HCT116 (cell line): ENCODE measurements around the gene MYBPC3. TPM values are rescaled to one million over a fixed set of nuclear protein-coding genes. Genes with fewer than 3 reads are reported as not detected.

Source experiments
- ATAC-seq: fragments of 200-7000 bp; cut with Tn5 transposase; 2 replicates; pipeline ENCODE4 v1.9.1; 2020; ENCODE audit warnings: mild to moderate bottlenecking, moderate library complexity
- BruUV-seq: library from RNA; stranded (reverse); fragments of 400-500 nt; replicated peaks from 2 replicates; lab custom pipeline; 2021; lab: Mats Ljungman, UMichigan
- CTCF ChIA-PET: fragments of 300-600 bp; sonication (Branson Sonifier 250); formaldehyde crosslinking; loops from one replicate; lab custom pipeline; 2021; ENCODE audit warnings: antibody characterized with exemption; lab: Charles Lee
- POLR2A ChIA-PET: fragments of 300-600, 350-600 bp; sonication (Branson Sonifier 250); formaldehyde crosslinking; loops from one replicate; lab custom pipeline; 2021; ENCODE audit warnings: antibody characterized with exemption; lab: Charles Lee
- RAD21 ChIA-PET, 2 experiments: fragments of 300-600 bp; sonication (Branson Sonifier 250); formaldehyde crosslinking; loops; one replicate each; lab custom pipeline; 2023; ENCODE audit warnings: low total read pairs in 2 of 2; ENCODE audit not compliant: uncharacterized antibody in 2 of 2, unreplicated experiment in 2 of 2, low non-redundant PET in 1 of 2; lab: Charles Lee
- DNase-seq: peaks from one replicate; pipeline ENCODE4 v3.0.0-alpha.2; 2010; ENCODE audit warnings: low read depth, low spot score
- H2AFZ ChIP-seq: fragments of 200-600 bp; shearing (Covaris generic), sonication (generic); 2 replicates; pipeline ENCODE4 v1.6.1; 2017; ENCODE audit warnings: low read depth, mixed run types, mixed read lengths, antibody characterized with exemption, low read length; ENCODE audit not compliant: poor library complexity, severe bottlenecking
- H3K27ac ChIP-seq: 2 replicates; pipeline ENCODE4 v1.5.1; 2012; ENCODE audit warnings: low read depth, low read length
- H3K27me3 ChIP-seq: fragments of 200-600 bp; sonication (generic); 2 replicates; pipeline ENCODE4 v1.6.1; 2016; ENCODE audit warnings: mixed run types, low read length, mixed read lengths; ENCODE audit not compliant: insufficient read depth
- H3K36me3 ChIP-seq, 2 experiments: fragments of 200-500 bp in 1 of 2; fragments of 200-600 bp in 1 of 2; sonication (Bioruptor generic) in 1 of 2; sonication (generic) in 1 of 2; 2 replicates each; pipeline versions ENCODE4 v1.5.1 to v1.6.1; 2014 to 2016; ENCODE audit warnings: low read length in 2 of 2, inconsistent platforms in 1 of 2, mixed read lengths in 1 of 2, mixed run types in 1 of 2; ENCODE audit not compliant: insufficient read depth in 2 of 2, control insufficient read depth in 1 of 2
- H3K4me1 ChIP-seq, 2 experiments: fragments of 200-600 bp in 1 of 2; sonication (generic) in 1 of 2; 2 replicates each; pipeline versions ENCODE4 v1.5.1 to v1.6.1; 2012 to 2017; ENCODE audit warnings: low read length in 2 of 2, inconsistent platforms in 1 of 2, mild to moderate bottlenecking in 1 of 2, mixed read lengths in 1 of 2, mixed run types in 1 of 2, moderate library complexity in 1 of 2; ENCODE audit not compliant: insufficient read depth in 2 of 2, control insufficient read depth in 1 of 2
- H3K4me2 ChIP-seq: fragments of 200-600 bp; sonication (generic); 2 replicates; pipeline ENCODE4 v1.6.1; 2017; ENCODE audit warnings: mixed run types, low read length, mixed read lengths
- H3K4me3 ChIP-seq, 2 experiments: fragments of 200-600 bp in 1 of 2; sonication (generic) in 1 of 2; replicated peaks in 1 of 2; 2 replicates each; pipeline ENCODE4 v1.5.1; 2011 to 2016; ENCODE audit warnings: low read length in 2 of 2, control low read depth in 1 of 2, low read depth in 1 of 2, mild to moderate bottlenecking in 1 of 2, mixed read lengths in 1 of 2, mixed run types in 1 of 2
- H3K79me2 ChIP-seq: fragments of 200-600 bp; sonication (generic); 2 replicates; pipeline ENCODE4 v1.6.1; 2017; ENCODE audit warnings: mild to moderate bottlenecking, mixed run types, low read length, moderate library complexity, mixed read lengths; ENCODE audit not compliant: insufficient read depth
- H3K9ac ChIP-seq: fragments of 200-600 bp; sonication (generic); 2 replicates; pipeline ENCODE4 v1.6.1; 2016; ENCODE audit warnings: low read length, mixed read lengths
- H3K9me2 ChIP-seq: fragments of 200-600 bp; sonication (generic), shearing (Covaris generic); 2 replicates; pipeline ENCODE4 v1.6.1; 2017; ENCODE audit warnings: mixed run types, mild to moderate bottlenecking, moderate library complexity; ENCODE audit not compliant: insufficient read depth
- H3K9me3 ChIP-seq, 2 experiments: fragments of 200-500 bp in 1 of 2; fragments of 200-600 bp in 1 of 2; sonication (Bioruptor generic) in 1 of 2; sonication (generic) in 1 of 2; 2 replicates each; pipeline ENCODE4 v1.6.1; 2014 to 2017; ENCODE audit warnings: low read length in 2 of 2, mixed read lengths in 2 of 2, inconsistent platforms in 1 of 2, low read depth in 1 of 2, mild to moderate bottlenecking in 1 of 2, mixed run types in 1 of 2, moderate library complexity in 1 of 2; ENCODE audit not compliant: control insufficient read depth in 1 of 2, insufficient read depth in 1 of 2
- H4K20me1 ChIP-seq: fragments of 200-600 bp; sonication (generic), shearing (Covaris generic); 2 replicates; pipeline ENCODE4 v1.6.1; 2017; ENCODE audit warnings: mixed run types, mild to moderate bottlenecking, moderate library complexity; ENCODE audit not compliant: insufficient read depth
- CBX3 ChIP-seq: IDR thresholded peaks from 2 replicates; pipeline ENCODE4 v1.6.1; 2012; ENCODE audit warnings: low read depth
- ELF1 ChIP-seq: IDR thresholded peaks from 2 replicates; pipeline ENCODE4 v1.6.1; 2012; ENCODE audit warnings: low read depth, borderline replicate concordance
- MAX ChIP-seq: IDR thresholded peaks from 2 replicates; pipeline ENCODE4 v1.6.1; 2012
- REST ChIP-seq: IDR thresholded peaks from 2 replicates; pipeline ENCODE4 v1.6.1; 2012; ENCODE audit warnings: low read depth
- TCF7L2 ChIP-seq: IDR thresholded peaks from 2 replicates; pipeline ENCODE4 v1.7.0; 2011; ENCODE audit warnings: borderline replicate concordance, inconsistent platforms; ENCODE audit not compliant: insufficient read depth, insufficient read length; ENCODE audit errors: extremely low read depth
- YY1 ChIP-seq: IDR thresholded peaks from 2 replicates; pipeline ENCODE4 v1.6.1; 2011; ENCODE audit warnings: low read length, low read depth, moderate library complexity, mild to moderate bottlenecking; ENCODE audit not compliant: insufficient replicate concordance; ENCODE audit errors: extremely low read depth
- intact Hi-C: fragments of 100-400 bp; cut with micrococcal nuclease; formaldehyde crosslinking; loops from 2 replicates; pipeline ENCODE4 v1.10.0; 2022
- total RNA-seq: library from RNA; stranded (reverse); gene quantifications from one replicate; pipeline ENCODE4 v1.2.1, GENCODE V29; 2021; ENCODE audit not compliant: unreplicated experiment

Gene MYBPC3
- total RNA-seq, 1 experiment from 2014 or later = 0.25 TPM

- RAD21 ChIA-PET = no interaction called here
- H3K27ac ChIP-seq = no peak overlapping the region
- H3K27me3 ChIP-seq = no peaks in the 10 kb centered on the region
- no peaks in the 10 kb centered on the region for H3K9me3 ChIP-seq
- intact Hi-C loops = loop anchor here (10.0 kb wide), 1 partner anchor 103 kb away; the partner anchor contains the start of gene NR1H3
- TF ChIP-seq MAX (no peak), CBX3 (no peak), ELF1 (no peak), YY1 (no peak), REST (no peak), TCF7L2 (no peak)
- peaks cover 0 to 13% of the 10 kb centered on the region in 2 experiments; a peak in 2 of 4 replicates for H3K4me1 ChIP-seq
- no peak for DNase-seq
- no peak for ATAC-seq
- no peak overlapping the region for H2AFZ ChIP-seq
- H3K4me3 ChIP-seq = no peak overlapping the region
- POLR2A ChIA-PET = no interaction called here
- H3K4me2 ChIP-seq = no peak overlapping the region
- H3K79me2 ChIP-seq = no peaks in the 10 kb centered on the region
- H3K9ac ChIP-seq = no peak overlapping the region
- BruUV-seq = no TSS peak
- H3K36me3 ChIP-seq = no peaks in the 10 kb centered on the region
- no peaks in the 10 kb centered on the region for H3K9me2 ChIP-seq
- no peaks in the 10 kb centered on the region for H4K20me1 ChIP-seq
- CTCF ChIA-PET = no interaction called here
Measured at GRCh38 chr11:47357985-47358730, 5.7 kb upstream of the MYBPC3 start.
